Hematopoietic multipotent progenitor cell treated with erythropoietin and hydrocortisone succinate and interleukin-3 and kit ligand, for 4 days (in vitro differentiated cells): ENCODE results near the gene ITPR1.
"Not testable (repeated sequence)": the region's sequence is repeated elsewhere in the genome, so short reads cannot be mapped to it uniquely, and the experiment has no call there.

ENCODE experiments used
- DNase-seq: peaks from one replicate; pipeline ENCODE4 v3.0.0-alpha.2; 2015

ITPR1 gene

GRCh38 chr3:4748701-4749378 is 255.7 kb downstream of the ITPR1 start:
- no peak for DNase-seq

- DNase-seq = no peak
These were observed 256.4 kb downstream of the ITPR1 start for GRCh38 chr3:4749567-4750002.

GRCh38 chr3:4750306-4750968 is 257.3 kb downstream of the ITPR1 start:
- DNase-seq = no peak

- no peak for DNase-seq
These were observed 257.9 kb downstream of the ITPR1 start for GRCh38 chr3:4751029-4751501.

GRCh38 chr3:4751502-4752101 is 258.5 kb downstream of the ITPR1 start:
- peak; percentile 76 for DNase-seq

- DNase-seq = peak; percentile 89
These were observed 259.3 kb downstream of the ITPR1 start for GRCh38 chr3:4752201-4753072.

- no peak for DNase-seq
These were observed 260.0 kb downstream of the ITPR1 start for GRCh38 chr3:4753073-4753691.

GRCh38 chr3:4754180-4755086 is 261.3 kb downstream of the ITPR1 start:
- DNase-seq = peak; percentile 58

GRCh38 chr3:4755566-4755965 is 262.4 kb downstream of the ITPR1 start:
- no peak for DNase-seq

- DNase-seq = no peak
These were observed 263.1 kb downstream of the ITPR1 start for GRCh38 chr3:4756057-4756775.

GRCh38 chr3:4756855-4757574 is 263.9 kb downstream of the ITPR1 start:
- DNase-seq = no peak

GRCh38 chr3:4757575-4758248 is 264.6 kb downstream of the ITPR1 start:
- no peak for DNase-seq

- DNase-seq = no peak
These were observed 265.2 kb downstream of the ITPR1 start for GRCh38 chr3:4758249-4758860.

- DNase-seq = peak; percentile 77
These were observed 266.0 kb downstream of the ITPR1 start for GRCh38 chr3:4758957-4759656.

- peak; percentile 76 for DNase-seq
These were observed 266.7 kb downstream of the ITPR1 start for GRCh38 chr3:4759689-4760312.

GRCh38 chr3:4761759-4762158 is 268.6 kb downstream of the ITPR1 start:
- DNase-seq = no peak

GRCh38 chr3:4762481-4763230 is 269.5 kb downstream of the ITPR1 start:
- DNase-seq = not testable (repeated sequence)
